Neuronal stem cell (in vitro differentiated cells): ENCODE measurements around the gene ROR1.

Source experiments
- DNase-seq: peaks from one replicate; pipeline ENCODE4 v3.0.0-alpha.2; 2013; ENCODE audit warnings: low spot score
- H2AFZ ChIP-seq: one replicate; pipeline ENCODE4 v1.6.1; 2013; ENCODE audit warnings: mild to moderate bottlenecking, low read length, inconsistent platforms
- H2AK5ac ChIP-seq: 2 replicates; pipeline ENCODE4 v1.6.1; 2013; ENCODE audit warnings: low read depth, mild to moderate bottlenecking, inconsistent platforms, low read length, moderate library complexity, mixed read lengths
- H2BK120ac ChIP-seq: 2 replicates; pipeline ENCODE4 v1.6.1; 2013; ENCODE audit warnings: low read depth, mild to moderate bottlenecking, inconsistent platforms, low read length, moderate library complexity, mixed read lengths
- H2BK12ac ChIP-seq: one replicate; pipeline ENCODE4 v1.6.1; 2013; ENCODE audit warnings: low read length, inconsistent platforms
- H2BK15ac ChIP-seq: 2 replicates; pipeline ENCODE4 v1.6.1; 2013; ENCODE audit warnings: mild to moderate bottlenecking, low read length, inconsistent platforms, mixed read lengths
- H2BK5ac ChIP-seq: one replicate; pipeline ENCODE4 v1.6.1; 2013; ENCODE audit warnings: inconsistent platforms, mild to moderate bottlenecking, low read length, moderate library complexity
- H3K14ac ChIP-seq: one replicate; pipeline ENCODE4 v1.6.1; 2013; ENCODE audit warnings: low read length, inconsistent platforms
- H3K18ac ChIP-seq: 2 replicates; pipeline ENCODE4 v1.6.1; 2013; ENCODE audit warnings: low read length, inconsistent platforms
- H3K23ac ChIP-seq: 2 replicates; pipeline ENCODE4 v1.6.1; 2013; ENCODE audit warnings: low read depth, mild to moderate bottlenecking, mixed read lengths, low read length, inconsistent platforms; ENCODE audit not compliant: poor library complexity
- H3K27ac ChIP-seq: replicated peaks from 3 replicates; pipeline ENCODE4 v1.5.1; 2013; ENCODE audit warnings: low read length, inconsistent platforms
- H3K27me3 ChIP-seq, 3 experiments: 2 replicates each; pipeline ENCODE4 v1.6.1; 2013; ENCODE audit warnings: low read length in 3 of 3, mild to moderate bottlenecking in 2 of 3, inconsistent platforms in 1 of 3, low read depth in 1 of 3, mixed read lengths in 1 of 3, moderate library complexity in 1 of 3; ENCODE audit not compliant: control insufficient read depth in 3 of 3, insufficient read depth in 3 of 3
- H3K36me3 ChIP-seq, 2 donors: replicated peaks in 1 of 2; 2 replicates each; pipeline ENCODE4 v1.6.1; 2013; ENCODE audit warnings: low read length in 2 of 2; ENCODE audit not compliant: control insufficient read depth in 2 of 2, insufficient read depth in 2 of 2
- H3K4ac ChIP-seq: 2 replicates; pipeline ENCODE4 v1.6.1; 2013; ENCODE audit warnings: inconsistent platforms, mild to moderate bottlenecking, low read length, moderate library complexity
- H3K4me1 ChIP-seq, 2 donors: 1 replicate in 1 of 2; 2 replicates in 1 of 2; pipeline ENCODE4 v1.6.1; 2013; ENCODE audit warnings: low read length in 2 of 2, low read depth in 1 of 2; ENCODE audit not compliant: control insufficient read depth in 2 of 2, insufficient read depth in 1 of 2
- H3K4me2 ChIP-seq: one replicate; pipeline ENCODE4 v1.6.1; 2013; ENCODE audit warnings: mild to moderate bottlenecking, low read length, inconsistent platforms; ENCODE audit not compliant: insufficient read depth, poor library complexity, severe bottlenecking
- H3K4me3 ChIP-seq, 2 donors: 2 replicates each; pipeline ENCODE4 v1.5.1; 2013; ENCODE audit warnings: low read length in 2 of 2, mild to moderate bottlenecking in 2 of 2, inconsistent platforms in 1 of 2, moderate library complexity in 1 of 2
- H3K79me1 ChIP-seq: one replicate; pipeline ENCODE4 v1.6.1; 2013; ENCODE audit warnings: low read depth, mild to moderate bottlenecking, inconsistent platforms, low read length, moderate library complexity
- H3K9ac ChIP-seq: one replicate; pipeline ENCODE4 v1.6.1; 2013; ENCODE audit warnings: mild to moderate bottlenecking, low read depth, low read length, inconsistent platforms; ENCODE audit not compliant: poor library complexity
- H3K9me3 ChIP-seq, 2 donors: replicated peaks in 1 of 2; 2 replicates each; pipeline versions ENCODE3 to v1.6.1; 2013; ENCODE audit warnings: low read length in 2 of 2, mild to moderate bottlenecking in 2 of 2, inconsistent platforms in 1 of 2, low read depth in 1 of 2, mixed read lengths in 1 of 2, moderate library complexity in 1 of 2; ENCODE audit not compliant: control insufficient read depth in 2 of 2, insufficient read depth in 1 of 2
- H4K8ac ChIP-seq: one replicate; pipeline ENCODE4 v1.6.1; 2013; ENCODE audit warnings: low read depth, mild to moderate bottlenecking, inconsistent platforms, low read length, moderate library complexity
- H4K91ac ChIP-seq: one replicate; pipeline ENCODE4 v1.6.1; 2013; ENCODE audit warnings: low read length, low read depth, mild to moderate bottlenecking, inconsistent platforms; ENCODE audit not compliant: poor library complexity
- WGBS, 2 donors: extraction: QIAGEN DNeasy Blood & Tissue Kit; methylation state at CpG; one replicate each; pipeline ENCODE4 v1.1.7; 2013; ENCODE audit warnings: missing lambda C conversion rate in 2 of 2, mixed read lengths in 1 of 2; ENCODE audit not compliant: insufficient read length in 2 of 2, insufficient replicate concordance in 1 of 2; ENCODE audit errors: extremely low coverage in 2 of 2; 5-methylcytosine and 5-hydroxymethylcytosine counted together

The ROR1 gene

DNA sequence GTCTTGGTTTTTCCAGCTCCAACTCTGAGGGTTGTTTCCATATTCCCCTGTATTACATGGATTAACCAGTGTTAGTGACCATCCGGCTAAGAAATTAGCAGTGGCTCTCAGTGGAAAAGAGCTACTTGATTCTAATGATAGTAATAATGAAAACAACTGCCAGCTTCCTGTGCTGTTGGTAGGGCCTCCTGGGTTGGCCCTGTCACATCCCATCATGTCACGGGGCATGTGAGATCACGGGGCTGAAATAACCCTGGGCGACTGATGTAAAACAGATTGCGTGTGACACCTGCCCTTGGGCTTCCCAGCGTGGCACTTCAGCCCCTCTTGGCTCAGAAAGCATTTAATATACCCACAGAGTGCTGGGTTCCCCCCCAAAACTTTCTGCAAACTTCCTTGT lies 149.0 kb downstream of the ROR1 start:
- no peak overlapping the region for H3K23ac ChIP-seq
- no peaks in the 10 kb centered on the region for H3K79me1 ChIP-seq
- H2BK15ac ChIP-seq, result no peak overlapping the region
- H3K36me3 ChIP-seq, result no peaks in the 10 kb centered on the region
- H3K4me1 ChIP-seq, result peaks cover 2 to 4% of the 10 kb centered on the region in 2 donors
- no peak overlapping the region for H3K4ac ChIP-seq
- no peak overlapping the region for H3K18ac ChIP-seq
- WGBS, 2 donors, result no CpG with 5 or more reads among the region's 6 CpGs
- H2BK12ac ChIP-seq, result no peak overlapping the region
- no peak overlapping the region for H3K4me3 ChIP-seq
- H3K27me3 ChIP-seq, result no peaks in the 10 kb centered on the region
- no peak overlapping the region for H3K4me2 ChIP-seq
- H4K91ac ChIP-seq, result no peak overlapping the region
- H2BK5ac ChIP-seq, result no peak overlapping the region
- H4K8ac ChIP-seq, result no peak overlapping the region
- H2BK120ac ChIP-seq, result no peak overlapping the region
- no peak overlapping the region for H3K27ac ChIP-seq
- no peak overlapping the region for H3K14ac ChIP-seq
- H2AK5ac ChIP-seq, result no peak overlapping the region
- H3K9me3 ChIP-seq, result no peaks in the 10 kb centered on the region
- H3K9ac ChIP-seq, result no peak overlapping the region
- no peak for DNase-seq
- no peak overlapping the region for H2AFZ ChIP-seq

DNA sequence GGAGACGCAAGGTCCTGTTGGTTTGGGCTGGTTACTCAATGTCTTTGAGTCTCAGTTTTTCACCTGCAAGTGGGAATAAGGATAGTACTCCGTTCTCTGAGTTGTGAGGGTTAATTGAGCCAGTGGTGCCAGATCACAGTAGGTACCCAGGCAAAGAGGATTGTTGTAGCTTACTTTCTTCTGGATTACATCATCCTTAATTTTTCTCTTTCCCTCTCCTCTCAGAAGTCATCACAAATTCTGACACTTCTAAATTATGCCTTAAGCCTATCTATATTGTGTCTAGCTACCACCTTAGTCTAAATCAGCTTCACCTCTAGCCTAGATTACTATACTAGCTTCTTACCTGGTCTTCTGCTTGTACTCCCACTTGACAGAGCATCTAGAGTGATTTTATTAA lies 149.5 kb downstream of the ROR1 start:
- DNase-seq, result no peak
- Histone ChIP-seq H3K79me1 (no peaks in the 10 kb centered on the region), H3K4me3 (no peak overlapping the region), H4K8ac (no peak overlapping the region), H2BK15ac (no peak overlapping the region), H3K4me2 (no peak overlapping the region), H2BK120ac (no peak overlapping the region), H3K14ac (no peak overlapping the region), H3K9ac (no peak overlapping the region), H3K9me3 (no peaks in the 10 kb centered on the region), H2BK12ac (no peak overlapping the region), H3K36me3 (no peaks in the 10 kb centered on the region), H4K91ac (no peak overlapping the region), H3K4me1 (peaks cover 2 to 4% of the 10 kb centered on the region in 2 donors), H2AK5ac (no peak overlapping the region), H3K27me3 (no peaks in the 10 kb centered on the region), H3K18ac (no peak overlapping the region), H3K4ac (no peak overlapping the region), H2BK5ac (no peak overlapping the region), H3K27ac (no peak overlapping the region), H2AFZ (no peak overlapping the region), H3K23ac (no peak overlapping the region)
- no CpG with 5 or more reads among the region's 2 CpGs for WGBS, 2 donors

DNA sequence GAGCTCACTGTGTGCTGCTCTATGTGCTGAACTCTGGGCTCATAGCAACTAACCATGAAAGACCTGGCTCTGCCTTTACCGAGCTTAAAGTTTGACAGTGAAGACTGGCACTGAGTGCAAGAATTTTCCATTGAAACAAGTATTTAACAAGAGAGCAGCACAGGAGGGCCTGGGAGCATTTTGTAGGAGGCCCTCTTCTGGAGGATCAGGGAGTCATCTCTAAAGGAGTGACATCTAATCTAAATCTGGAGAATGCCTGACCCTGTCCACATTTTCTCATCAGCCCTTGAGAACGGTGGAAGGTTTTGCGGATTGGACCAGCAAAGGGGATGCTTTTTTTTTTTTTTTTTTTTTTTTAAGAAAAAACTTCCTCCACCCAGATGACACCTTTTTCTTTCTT lies 150.8 kb downstream of the ROR1 start:
- no peaks in the 10 kb centered on the region for H3K79me1 ChIP-seq
- no peak overlapping the region for H2BK120ac ChIP-seq
- H3K23ac ChIP-seq, result no peak overlapping the region
- H3K9me3 ChIP-seq, result no peaks in the 10 kb centered on the region
- no CpG with 5 or more reads among the region's 3 CpGs for whole genome bisulfite sequencing, 2 donors
- DNase-seq, result no peak
- no peak overlapping the region for H2AK5ac ChIP-seq
- no peak overlapping the region for H3K18ac ChIP-seq
- H3K4me1 ChIP-seq, result peaks cover 2 to 4% of the 10 kb centered on the region in 2 donors
- no peaks in the 10 kb centered on the region for H3K36me3 ChIP-seq
- no peaks in the 10 kb centered on the region for H3K27me3 ChIP-seq
- H2BK12ac ChIP-seq, result no peak overlapping the region
- no peak overlapping the region for H4K91ac ChIP-seq
- H3K4me2 ChIP-seq, result no peak overlapping the region
- no peak overlapping the region for H3K4ac ChIP-seq
- H2BK15ac ChIP-seq, result no peak overlapping the region
- H3K27ac ChIP-seq, result no peak overlapping the region
- H2BK5ac ChIP-seq, result no peak overlapping the region
- H3K4me3 ChIP-seq, result no peak overlapping the region
- H3K9ac ChIP-seq, result no peak overlapping the region
- H2AFZ ChIP-seq, result no peak overlapping the region
- H3K14ac ChIP-seq, result no peak overlapping the region
- no peak overlapping the region for H4K8ac ChIP-seq

DNA sequence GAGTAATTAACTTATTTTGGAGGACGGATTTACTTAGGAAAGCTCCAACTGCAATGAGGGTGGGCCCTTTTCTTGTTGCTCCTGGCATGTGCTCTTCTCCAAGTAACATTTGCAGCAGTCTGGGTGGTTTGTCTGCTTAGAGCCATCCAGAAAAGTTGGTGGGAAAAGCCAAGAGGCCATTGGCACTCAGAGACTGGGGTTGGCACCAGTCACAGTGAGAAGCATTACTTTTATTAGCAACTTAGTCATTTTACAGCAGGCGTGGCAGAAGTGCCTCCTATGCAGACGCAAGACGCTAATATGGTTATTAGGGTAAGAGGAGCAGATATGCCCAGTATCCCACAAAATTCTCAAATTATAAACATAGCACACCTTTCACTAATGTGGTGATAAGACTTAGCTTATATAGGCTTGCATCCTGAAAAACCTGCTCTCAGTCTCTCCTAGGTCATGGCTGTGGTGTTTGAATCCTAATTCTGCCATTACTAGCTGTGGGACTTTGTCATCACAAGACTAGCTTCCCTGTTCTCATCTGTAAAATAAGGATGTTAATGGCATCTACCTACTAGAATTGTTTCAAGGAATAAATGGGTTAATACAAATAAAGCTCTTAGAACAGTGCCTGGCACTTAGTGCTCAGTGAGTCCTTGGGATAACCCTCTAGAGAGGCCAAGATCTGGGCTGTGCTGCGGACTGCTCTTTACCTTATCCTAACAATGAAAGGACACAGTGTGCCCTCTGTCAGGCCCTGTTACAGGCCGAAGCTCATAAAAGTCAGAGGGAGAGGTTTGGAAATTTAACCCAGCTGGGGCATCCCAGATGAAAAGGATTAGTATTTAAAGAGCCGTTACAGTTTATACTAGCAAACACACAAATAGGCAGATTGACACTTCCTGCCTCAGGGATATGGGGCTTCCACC lies 154.6 kb downstream of the ROR1 start:
- no peak overlapping the region for H2BK12ac ChIP-seq
- H2BK15ac ChIP-seq, result no peak overlapping the region
- no peaks in the 10 kb centered on the region for H3K27me3 ChIP-seq
- H3K14ac ChIP-seq, result no peak overlapping the region
- no peak overlapping the region for H3K4me3 ChIP-seq
- no peak for DNase-seq
- H4K8ac ChIP-seq, result no peak overlapping the region
- no peak overlapping the region for H2AFZ ChIP-seq
- no peak overlapping the region for H3K9ac ChIP-seq
- no peak overlapping the region for H2AK5ac ChIP-seq
- H3K9me3 ChIP-seq, result no peaks in the 10 kb centered on the region
- H3K27ac ChIP-seq, result no peak overlapping the region
- no peak overlapping the region for H3K18ac ChIP-seq
- H3K4me1 ChIP-seq, result no peaks in the 10 kb centered on the region
- H4K91ac ChIP-seq, result no peak overlapping the region
- no peaks in the 10 kb centered on the region for H3K36me3 ChIP-seq
- H2BK120ac ChIP-seq, result no peak overlapping the region
- no peak overlapping the region for H2BK5ac ChIP-seq
- no peaks in the 10 kb centered on the region for H3K79me1 ChIP-seq
- H3K4ac ChIP-seq, result no peak overlapping the region
- WGBS, 2 donors, result no CpG with 5 or more reads among the region's 7 CpGs
- no peak overlapping the region for H3K23ac ChIP-seq
- no peak overlapping the region for H3K4me2 ChIP-seq
